Left lobe of liver (tissue), 2 donors: ENCODE data around the gene CARD18. TPM values are rescaled to one million over a fixed set of nuclear protein-coding genes. Genes with fewer than 3 reads are reported as not detected.
"Not testable (repeated sequence)": the region's sequence is repeated elsewhere in the genome, so short reads cannot be mapped to it uniquely, and the experiment has no call there.

Experiments used
- ATAC-seq: fragments of 200-7000 bp; cut with Tn5 transposase; one replicate; pipeline ENCODE4 v1.9.1; 2020; ENCODE audit warnings: mild to moderate bottlenecking, moderate library complexity
- DNase-seq: peaks from one replicate; pipeline ENCODE4 v3.0.0-alpha.2; 2020; ENCODE audit warnings: low spot score
- total RNA-seq: library from RNA; stranded (reverse); gene quantifications from one replicate; pipeline ENCODE4 v1.2.1, GENCODE V29; 2021
- donor health status: DM: no; HTN: no; CAD: no; lungs with moderate emphysema.
- donor health status: DM: no; HTN: yes; CAD: no.

CARD18 gene
- total RNA-seq, 1 donor from 2014 or later = not detected

DNA sequence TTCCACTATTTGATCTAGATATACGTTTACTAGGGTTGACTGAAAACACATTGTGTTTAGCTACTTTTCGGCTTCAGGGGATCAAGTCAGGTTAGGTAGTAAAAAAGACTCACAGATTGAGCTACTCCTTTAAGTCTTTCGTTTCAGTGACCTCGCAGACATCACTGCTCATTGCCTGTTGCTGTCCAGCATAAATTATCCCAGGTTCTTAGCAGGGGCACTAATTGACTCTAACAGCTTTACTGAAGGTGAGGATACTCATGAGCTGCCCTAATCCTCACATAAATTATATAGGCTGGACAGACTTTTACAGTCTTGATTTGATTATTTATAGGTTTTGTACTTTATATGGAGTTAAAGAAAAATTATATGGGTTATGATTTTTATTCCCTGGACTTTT lies 3.7 kb downstream of the CARD18 start:
- ATAC-seq (no peak), DNase-seq (no peak)

DNA sequence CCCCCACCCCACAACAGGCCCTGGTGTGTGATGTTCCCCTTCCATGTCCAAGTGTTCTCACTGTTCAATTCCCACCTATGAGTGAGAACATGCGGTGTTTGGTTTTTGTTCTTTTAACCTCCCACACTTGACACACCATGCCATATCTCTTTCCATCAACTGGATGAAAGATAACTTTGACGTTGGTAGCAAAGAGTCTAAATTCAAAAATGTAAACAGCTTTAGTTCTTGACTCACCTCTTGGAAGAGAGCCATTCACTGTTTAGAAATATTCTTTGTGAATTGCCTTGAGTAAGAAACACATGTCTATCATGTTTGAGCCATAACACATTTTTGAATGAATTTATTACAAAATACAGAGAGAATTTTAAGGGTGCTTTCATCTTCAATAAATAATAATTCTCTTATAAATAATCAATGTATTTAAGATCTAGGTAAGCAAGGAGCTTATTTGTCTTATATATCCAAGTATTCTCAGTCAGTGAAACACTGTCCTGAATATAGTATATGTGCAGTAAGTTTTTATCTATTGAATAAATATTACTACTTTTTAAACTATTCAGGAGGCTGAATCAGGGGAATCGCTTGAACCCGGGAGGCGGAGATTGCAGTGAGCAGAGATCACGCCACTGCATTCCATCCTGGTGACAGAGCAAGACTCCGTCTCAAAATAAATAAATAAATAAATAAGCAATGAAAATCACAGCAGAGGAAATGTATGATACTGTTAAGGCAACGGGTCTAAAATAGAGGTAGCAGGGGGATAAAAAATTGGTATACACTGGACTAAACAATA lies 6.7 kb downstream of the CARD18 start:
- DNase-seq = no peak
- ATAC-seq = no peak

DNA sequence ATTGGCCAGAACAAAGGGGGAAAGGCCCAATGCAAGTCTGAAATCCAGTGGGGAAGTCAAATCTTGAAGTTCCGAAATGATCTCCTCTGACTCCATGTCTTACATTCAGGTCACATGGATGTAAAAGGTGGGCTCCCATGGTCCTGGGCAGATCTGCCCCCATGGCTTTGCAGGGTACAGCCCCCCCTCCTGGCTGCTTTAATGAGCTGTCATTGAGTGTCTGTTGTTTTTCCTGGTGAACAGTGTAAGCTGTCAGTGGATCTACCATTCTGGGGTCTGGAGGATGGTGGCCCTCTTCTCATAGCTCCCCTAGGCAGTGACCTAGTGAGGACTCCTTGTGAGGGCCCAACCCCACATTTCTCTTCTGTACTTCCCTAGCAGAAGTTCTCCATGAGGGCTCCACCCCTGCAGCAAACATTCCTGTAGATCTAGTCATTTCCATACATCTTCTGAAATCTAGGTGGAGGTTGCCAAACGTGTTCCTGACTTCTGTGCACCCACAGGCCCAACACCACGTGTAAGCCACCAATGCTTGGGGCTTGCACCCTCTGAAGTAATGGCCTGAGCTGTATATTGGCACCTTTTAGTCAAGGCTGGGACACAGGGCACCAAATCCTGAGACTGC lies 9.3 kb downstream of the CARD18 start:
- ATAC-seq (no peak), DNase-seq (no peak)

DNA sequence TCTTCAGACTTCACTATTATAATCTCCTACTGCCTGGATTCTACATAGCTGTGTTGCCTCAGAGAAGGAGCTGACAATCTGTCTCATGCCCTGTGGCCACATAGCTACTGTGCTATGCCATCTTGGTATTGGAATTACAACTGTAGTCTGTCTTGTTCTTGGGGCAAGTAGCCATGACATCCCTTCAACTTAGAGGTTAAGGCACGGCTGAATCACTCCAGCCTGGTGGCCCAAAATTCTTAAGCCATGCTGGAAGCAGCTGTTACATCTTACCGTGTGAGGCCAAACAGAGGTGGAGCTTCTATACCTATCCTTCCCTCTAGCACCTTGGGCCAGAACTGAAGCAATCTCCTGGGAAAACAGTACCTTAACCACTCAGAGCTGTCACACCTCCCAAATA lies 14.8 kb downstream of the CARD18 start:
- ATAC-seq (no peak), DNase-seq (no peak)

DNA sequence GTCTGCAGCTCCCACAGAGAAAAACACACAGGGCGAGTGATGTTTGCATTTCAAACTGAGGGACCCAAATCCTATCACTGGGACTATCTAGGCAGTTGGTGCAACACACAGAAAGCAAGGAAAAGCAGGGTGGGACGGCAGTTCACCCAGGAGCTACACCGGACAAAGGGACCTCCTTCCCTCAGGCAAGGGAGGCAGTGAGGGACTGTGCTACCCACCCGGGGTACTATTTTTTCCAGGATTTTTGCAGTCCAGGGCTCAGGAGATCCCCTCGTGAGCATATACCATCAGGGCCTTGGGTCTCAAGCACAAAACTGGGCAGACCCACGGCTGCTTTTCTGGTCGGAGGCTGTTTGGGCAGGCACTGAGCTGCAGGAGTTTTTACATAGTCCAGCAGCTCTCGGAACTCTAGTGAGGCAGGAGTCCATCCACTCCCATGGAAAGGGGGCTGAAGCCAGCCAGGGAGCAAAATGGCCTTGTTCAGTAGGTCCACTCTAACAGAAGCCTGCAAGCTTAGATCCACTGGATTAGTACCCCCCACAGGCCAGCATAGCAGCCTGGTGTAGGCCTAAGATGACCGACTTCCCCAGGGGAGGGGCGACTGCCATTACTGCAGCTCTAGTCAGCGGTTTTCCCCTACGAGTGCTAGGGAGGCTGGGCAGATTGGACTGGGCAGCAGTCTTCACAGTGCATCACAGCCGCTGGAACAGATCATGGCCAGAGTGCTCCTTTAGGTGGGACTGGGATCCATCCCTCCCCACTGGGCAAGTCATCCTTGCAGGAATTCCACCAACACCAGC lies 28.2 kb downstream of the CARD18 start:
- ATAC-seq (no peak), DNase-seq (no peak)

DNA sequence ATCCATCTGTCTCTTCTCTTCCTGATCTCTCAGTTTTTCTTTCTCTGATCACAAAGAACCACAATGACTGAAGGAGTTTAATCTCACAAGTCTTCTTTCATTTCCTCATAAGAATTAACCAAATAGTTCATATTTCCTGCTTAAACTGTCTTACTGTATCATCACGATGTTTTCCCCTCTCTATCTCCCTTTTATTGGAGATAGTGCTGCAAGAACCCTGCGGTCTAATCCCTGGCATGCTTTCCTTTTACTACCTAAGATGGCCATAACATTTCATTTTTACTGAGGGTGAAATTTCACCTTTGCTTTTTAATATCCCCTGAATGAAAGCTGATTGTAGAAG lies 28.9 kb downstream of the CARD18 start:
- no peak for DNase-seq
- ATAC-seq = no peak

DNA sequence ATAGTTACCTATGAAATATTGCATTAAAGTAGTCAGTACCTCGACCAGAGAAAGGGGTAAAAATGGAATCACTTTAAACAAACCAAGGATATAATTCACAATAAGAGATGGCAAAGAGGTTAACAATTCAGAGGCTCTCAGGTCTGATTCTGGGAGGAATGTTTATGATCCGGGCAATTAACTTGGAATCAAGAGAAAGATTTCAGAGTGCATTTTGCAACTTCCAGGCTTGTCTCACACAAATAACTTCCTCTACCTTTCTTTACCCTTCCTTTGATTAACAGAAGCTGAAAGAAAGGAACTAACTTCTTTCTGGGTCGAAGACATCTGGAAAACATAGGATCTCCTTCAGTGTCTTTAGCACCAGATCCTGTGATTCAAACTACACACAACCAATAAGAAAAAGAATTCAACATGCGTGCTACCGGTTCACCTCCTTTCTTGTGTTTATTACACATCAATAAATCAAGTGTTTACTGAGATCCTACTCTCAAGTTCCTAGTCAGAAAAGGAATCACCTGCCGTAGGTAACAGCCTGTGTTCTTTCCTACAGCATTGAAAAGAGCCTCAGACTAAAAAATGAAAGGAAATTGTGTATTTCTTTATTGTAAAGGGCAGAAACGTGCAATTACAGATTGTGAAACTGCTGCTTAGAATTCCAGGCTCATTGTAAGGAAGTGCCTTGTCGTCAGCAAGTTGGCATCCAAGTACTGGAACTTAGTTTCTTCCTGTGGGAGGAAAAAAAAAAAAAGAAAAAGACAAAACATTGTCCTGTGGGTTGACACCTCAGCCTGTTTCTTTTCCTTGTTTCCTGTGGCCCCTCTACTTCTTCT lies 29.5 kb downstream of the CARD18 start:
- no peak for DNase-seq
- no peak for ATAC-seq

DNA sequence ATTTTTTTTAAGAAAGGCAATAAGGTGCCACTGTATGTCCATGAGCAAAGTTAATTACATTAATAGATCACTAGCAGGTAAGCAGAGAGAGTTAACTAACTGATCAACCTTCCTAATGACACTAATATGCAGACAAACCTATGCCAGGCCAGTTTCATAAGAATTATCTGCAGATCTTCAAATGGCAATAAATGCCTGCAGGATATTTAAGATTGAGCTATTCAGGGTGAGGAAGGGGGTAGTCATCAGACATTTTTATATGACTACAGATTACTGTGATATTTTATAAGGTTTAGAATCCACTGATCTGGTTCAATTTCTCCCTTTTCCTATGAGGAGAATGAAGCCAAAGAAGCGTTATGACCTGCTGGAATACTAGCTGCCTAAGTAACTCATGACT lies 30.2 kb downstream of the CARD18 start:
- ATAC-seq (no peak), DNase-seq (no peak)

DNA sequence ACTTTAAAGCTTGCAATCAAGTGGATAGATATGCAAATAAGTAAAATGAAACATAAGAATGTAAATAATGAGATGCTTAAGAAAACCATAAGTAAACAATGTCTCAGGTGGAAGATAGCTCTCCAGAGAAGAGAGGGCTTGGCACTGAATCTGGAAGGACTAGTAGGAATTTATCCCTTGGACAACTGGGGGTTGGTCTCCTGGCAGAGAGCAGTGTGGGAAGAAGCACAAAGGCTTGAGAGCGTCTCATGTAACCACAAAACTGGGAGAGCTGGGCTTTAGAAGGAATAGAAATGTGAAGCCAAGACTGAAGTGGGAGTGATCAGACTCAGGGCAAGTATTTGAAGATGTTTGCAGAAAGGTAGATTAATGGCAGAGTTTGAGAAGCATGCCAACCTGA lies 31.3 kb downstream of the CARD18 start:
- DNase-seq (no peak), ATAC-seq (no peak)

DNA sequence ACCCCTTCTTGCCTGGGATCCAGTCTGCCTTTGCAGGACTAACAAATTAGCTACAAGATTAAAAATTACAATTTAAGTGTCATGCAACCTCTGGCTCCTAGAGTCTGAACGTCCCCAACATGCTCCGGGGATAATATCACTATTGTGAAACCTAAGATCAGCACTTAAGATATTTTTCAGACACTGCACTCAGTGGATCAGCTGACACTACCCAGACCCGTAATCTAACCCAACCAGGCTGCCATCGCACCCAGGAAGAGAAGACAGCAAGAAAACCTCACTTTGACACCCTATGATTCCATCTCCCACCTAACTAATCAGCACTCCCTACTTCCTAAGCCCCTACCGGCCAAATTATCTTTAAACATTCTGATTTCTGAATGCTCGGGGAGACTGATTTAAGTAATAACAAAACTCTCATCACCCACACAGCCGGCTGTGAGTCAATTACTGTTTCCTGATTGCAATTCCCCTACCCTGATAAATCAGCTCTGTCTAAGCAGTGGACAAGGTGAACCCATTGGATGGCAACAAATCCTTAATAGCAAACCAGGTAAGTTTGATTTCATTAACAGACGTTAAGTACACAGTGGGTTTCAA lies 32.2 kb downstream of the CARD18 start:
- not testable (repeated sequence) for DNase-seq, ATAC-seq

DNA sequence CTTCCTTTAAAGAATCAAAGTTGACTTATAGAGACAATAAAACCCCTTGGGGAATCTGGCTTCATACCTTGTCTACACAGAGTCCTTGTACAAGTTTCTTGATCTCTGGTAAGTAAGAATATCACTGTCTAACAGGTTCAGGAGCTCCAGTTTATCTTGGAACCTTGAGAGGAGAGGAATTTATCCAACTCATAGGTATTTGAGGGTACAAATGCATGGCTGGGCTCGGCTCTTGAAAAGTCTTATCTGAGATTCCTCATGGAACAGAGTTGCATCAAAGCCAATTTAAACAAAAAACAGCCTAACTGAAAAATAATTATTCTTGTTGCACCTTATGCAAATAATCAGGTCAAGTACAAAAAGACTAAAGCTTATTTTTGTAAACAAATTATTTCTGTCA lies 33.4 kb downstream of the CARD18 start:
- no peak for DNase-seq
- no peak for ATAC-seq

DNA sequence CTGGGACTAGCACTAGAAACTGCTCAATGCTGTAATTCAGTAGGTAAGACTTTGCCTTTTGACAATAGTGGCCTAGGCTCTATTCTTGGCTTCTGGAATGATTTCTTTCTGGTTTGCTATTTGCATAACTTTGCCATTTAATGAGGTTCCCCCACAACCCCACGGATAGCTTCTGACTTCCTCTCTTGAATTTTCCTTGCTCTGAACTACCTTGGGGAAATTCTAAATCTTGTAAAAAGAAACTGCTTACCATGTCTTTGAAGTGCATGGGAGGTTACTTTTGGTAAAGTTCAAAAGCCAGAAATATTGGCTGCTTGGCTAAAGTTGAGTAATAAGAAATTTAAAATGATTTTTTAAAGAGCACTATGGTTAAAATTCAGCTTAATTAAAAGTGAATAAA lies 35.3 kb downstream of the CARD18 start:
- ATAC-seq = no peak
- DNase-seq = no peak

DNA sequence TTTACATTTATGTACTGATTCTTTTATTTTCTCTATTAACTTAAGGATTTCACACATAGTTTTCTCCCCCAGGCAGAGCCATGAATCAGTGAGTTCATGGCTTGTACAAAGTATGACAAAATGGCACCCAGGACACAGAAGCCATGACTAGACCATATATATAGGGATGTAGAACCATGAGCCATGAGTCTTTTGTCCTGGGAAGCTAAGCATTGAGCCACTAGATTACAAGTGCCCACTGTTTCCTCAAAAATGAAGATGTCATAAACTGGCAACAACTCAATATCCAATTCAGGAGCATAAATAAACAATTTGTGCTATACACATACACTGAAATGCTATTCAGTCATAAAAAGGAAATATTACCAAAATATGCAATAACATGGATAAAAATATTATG lies 36.2 kb downstream of the CARD18 start:
- DNase-seq (no peak), ATAC-seq (no peak)

DNA sequence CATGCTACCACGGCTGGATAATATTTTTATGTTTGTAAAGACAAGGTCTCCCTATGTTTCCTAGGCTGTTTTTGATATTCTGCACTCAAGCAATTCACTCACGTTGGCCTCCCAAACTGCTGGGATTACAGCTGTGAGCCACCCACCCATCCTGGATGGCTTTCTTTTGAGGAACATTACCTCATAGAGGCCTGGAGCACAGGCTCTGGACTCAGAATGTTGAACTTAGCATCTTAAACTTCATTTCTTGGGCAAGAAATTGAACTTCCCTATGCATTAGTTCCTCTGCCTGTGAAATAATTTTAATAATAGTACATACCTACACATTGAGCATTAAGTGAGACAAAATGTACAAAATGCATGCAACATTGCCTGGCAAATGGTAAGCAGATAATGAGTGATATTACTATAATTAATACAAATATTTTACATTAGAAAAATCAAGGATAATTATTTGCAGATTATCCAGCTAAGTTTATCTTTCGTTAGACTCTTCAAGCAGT lies 37.4 kb downstream of the CARD18 start:
- DNase-seq, ATAC-seq: not testable (repeated sequence)

DNA sequence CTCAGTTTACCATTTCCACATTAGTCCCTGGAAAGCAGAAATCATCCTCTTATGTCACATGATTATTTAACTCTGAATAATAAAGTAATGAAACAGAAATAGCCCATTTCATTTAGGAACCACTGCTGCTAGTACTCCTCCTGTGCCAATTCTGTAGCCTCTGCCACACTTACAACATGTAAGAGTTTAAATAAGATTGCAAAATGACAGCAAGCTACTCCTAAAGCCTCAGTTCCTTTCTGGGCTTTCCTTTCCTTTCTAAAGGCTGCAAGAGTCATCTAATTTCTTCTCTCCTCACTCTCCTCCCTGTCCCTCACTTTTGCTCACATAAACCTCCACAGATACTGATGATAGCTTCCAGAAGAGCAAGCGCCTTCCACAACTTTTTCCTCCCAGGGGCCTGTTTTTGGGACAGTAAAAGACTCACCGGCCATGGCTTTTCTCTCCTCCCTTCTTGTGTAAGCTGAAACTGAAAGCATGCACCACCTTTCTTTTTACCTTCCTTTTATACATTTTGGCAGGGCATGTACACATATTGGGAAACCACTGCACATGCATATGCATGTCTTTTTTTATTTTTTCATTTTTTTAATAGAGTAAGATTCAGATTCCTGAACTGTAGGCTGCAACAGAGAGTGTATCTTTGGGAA lies 38.5 kb downstream of the CARD18 start:
- ATAC-seq (no peak), DNase-seq (no peak)

DNA sequence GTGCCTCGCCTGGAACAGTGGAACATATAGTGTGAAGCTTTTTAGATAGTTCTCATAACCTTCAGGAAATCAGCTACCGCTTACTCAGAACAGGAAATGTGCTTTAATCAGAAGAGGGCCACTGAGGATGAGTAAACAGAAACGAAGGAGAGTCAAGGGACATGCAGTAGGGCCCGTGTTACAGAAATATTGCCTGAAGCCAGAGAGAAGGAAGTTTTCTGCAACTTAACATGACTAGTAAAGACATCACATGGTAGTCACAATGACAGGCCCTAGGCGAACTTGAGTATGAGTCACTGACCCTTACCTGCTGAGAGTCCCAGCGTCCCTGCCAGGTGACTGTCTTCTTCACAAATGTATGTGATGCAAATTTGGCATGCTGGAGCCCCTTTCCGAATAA lies 39.4 kb downstream of the CARD18 start:
- ATAC-seq = no peak
- DNase-seq = no peak

DNA sequence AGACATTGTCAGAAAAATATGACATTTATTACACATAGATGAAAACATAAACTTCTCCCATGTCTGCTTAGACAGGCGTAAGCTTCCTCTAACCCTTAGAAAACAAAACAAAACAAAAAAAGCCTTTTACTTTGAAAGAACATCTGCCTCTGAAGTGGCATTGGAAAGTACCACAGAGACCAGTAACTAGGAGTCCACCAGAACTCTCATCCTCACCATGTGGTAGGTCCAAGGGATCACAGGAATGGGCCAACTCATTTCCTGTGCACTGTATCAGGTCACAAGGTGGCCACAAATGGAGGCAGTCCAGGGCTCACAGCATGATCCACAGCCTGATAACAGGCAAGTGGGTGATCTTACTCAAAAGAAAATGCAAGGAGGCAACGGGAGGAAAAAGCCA lies 40.0 kb downstream of the CARD18 start:
- DNase-seq, ATAC-seq: not testable (repeated sequence)

DNA sequence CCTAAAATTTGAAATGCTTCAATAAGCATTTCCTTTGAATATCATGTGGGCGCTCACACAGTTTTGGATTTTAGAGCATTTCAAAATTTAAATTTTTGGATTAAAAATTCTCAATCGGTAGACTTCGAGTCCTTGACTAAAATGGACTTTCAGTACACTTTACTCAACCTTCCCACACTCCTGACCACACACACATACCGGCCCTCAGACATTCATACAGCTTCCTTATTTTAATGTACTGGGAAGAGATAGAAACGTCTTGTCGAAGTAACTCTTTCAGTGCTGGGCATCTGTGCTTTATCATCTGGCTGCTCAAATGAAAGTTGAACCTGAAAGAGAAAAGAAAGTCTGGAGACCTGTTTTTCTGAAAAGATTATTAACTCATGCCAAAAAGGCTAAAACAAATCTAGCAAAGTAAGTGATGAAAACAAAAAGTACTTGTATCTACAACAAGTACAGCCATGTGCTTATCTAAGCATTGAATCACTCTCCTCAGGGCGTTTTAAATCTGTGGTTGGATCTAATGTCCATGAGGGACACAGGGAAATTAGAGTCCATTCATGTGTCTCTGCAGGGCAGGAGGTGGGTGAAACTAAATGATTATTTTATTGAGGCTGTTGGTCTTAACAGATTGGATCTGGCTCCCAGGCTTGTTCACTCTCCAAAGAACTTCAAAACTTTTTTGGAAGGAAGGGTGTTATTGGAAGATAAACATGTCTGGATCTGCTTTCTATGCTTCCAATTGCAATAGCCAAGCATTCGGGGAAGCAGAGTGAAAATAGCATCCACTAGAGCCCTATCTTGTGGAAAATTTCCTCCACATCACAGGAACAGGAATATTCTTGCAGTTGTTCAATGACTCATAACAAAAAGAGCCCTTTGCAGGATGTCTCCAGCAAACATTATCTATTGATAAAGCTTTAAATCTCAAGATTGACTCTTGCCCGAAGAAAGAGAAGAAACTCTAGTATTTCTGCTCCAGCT lies 47.0 kb downstream of the CARD18 start:
- no peak for ATAC-seq
- no peak for DNase-seq
